Loucy (cell line): ENCODE measurements around the gene DAW1.

Experiments
- H2AFZ ChIP-seq: fragments of 200-600 bp; sonication (generic); 2 replicates; pipeline ENCODE4 v1.6.0; 2016; ENCODE audit warnings: antibody characterized with exemption, mild to moderate bottlenecking, low read length, moderate library complexity
- H3F3A ChIP-seq: fragments of 200-600 bp; 2 replicates; pipeline ENCODE4 v1.6.0; 2016; ENCODE audit warnings: antibody characterized with exemption, low read depth, mild to moderate bottlenecking
- H3K27me3 ChIP-seq: fragments of 200-600 bp; sonication (generic); 2 replicates; pipeline ENCODE4 v1.6.1; 2014; ENCODE audit warnings: low read length, mild to moderate bottlenecking; ENCODE audit not compliant: insufficient read depth, poor library complexity, severe bottlenecking
- H3K36me3 ChIP-seq: fragments of 200-600 bp; sonication (generic); 2 replicates; pipeline ENCODE4 v1.6.1; 2016; ENCODE audit warnings: low read length; ENCODE audit not compliant: insufficient read depth
- H3K4me1 ChIP-seq: fragments of 200-600 bp; sonication (generic); 2 replicates; pipeline ENCODE4 v1.5.1; 2014; ENCODE audit warnings: low read length, mild to moderate bottlenecking; ENCODE audit not compliant: insufficient read depth, poor library complexity, severe bottlenecking
- H3K4me2 ChIP-seq: fragments of 200-600 bp; sonication (generic); 2 replicates; pipeline ENCODE4 v1.6.0; 2014; ENCODE audit warnings: antibody characterized with exemption, low read length, low read depth, mild to moderate bottlenecking; ENCODE audit not compliant: poor library complexity, severe bottlenecking
- H3K4me3 ChIP-seq: fragments of 200-600 bp; sonication (generic); 2 replicates; pipeline ENCODE4 v1.5.1; 2014; ENCODE audit warnings: low read length, mild to moderate bottlenecking, mixed read lengths; ENCODE audit not compliant: poor library complexity, severe bottlenecking
- H3K79me2 ChIP-seq: fragments of 200-600 bp; sonication (generic); 2 replicates; pipeline ENCODE4 v1.6.1; 2014; ENCODE audit warnings: low read length; ENCODE audit not compliant: insufficient read depth
- H3K9ac ChIP-seq: fragments of 200-600 bp; sonication (generic); 2 replicates; pipeline ENCODE4 v1.6.0; 2014; ENCODE audit warnings: mild to moderate bottlenecking, low read depth, low read length, moderate library complexity; ENCODE audit not compliant: poor library complexity, severe bottlenecking
- H3K9me2 ChIP-seq: fragments of 200-600 bp; sonication (generic); replicated peaks from 2 replicates; pipeline ENCODE4 v1.6.1; 2016; ENCODE audit warnings: low read depth, low read length, mixed read lengths
- H3K9me3 ChIP-seq: fragments of 200-600 bp; sonication (generic); 2 replicates; pipeline ENCODE4 v1.6.1; 2014; ENCODE audit warnings: mild to moderate bottlenecking, antibody characterized with exemption, low read length, low read depth; ENCODE audit not compliant: insufficient read depth
- H4K20me1 ChIP-seq: fragments of 200-600 bp; sonication (generic); 2 replicates; pipeline ENCODE4 v1.6.0; 2014; ENCODE audit warnings: antibody characterized with exemption, low read length, mild to moderate bottlenecking; ENCODE audit not compliant: insufficient read depth, poor library complexity, severe bottlenecking
- EZH2phosphoT487 ChIP-seq: fragments of 200-600 bp; IDR thresholded peaks from 2 replicates; pipeline ENCODE4 v1.6.1; 2018; ENCODE audit warnings: antibody characterized with exemption, mild to moderate bottlenecking, moderate library complexity, borderline replicate concordance
- TF ChIP-seq, protein P1 (sequence below): fragments of 200-600 bp; sonication (generic); conservative IDR thresholded peaks from 2 replicates; pipeline ENCODE4 v1.5.1; 2014; ENCODE audit warnings: mild to moderate bottlenecking, antibody characterized with exemption, low read length

DAW1 gene

DNA sequence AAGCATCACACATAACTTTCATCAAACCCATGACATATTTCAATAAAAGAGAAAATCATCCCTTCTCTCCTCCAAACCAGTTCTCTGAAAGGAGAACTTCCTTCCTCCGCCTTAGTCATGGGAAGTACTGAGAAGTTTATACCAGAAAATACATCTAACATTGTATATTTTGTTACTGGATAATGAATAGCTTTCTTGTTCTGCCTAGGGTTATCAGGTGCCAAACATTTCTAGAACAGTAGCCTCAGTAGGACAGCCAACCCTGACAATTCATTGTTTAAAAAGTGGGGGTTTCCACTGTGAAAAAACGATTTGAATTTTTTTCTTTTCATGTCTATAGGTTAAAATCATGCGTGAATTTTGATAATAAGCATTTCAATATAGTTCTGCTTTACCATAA, 16.0 kb upstream of the DAW1 start:
- no peak overlapping the region for H3K4me2 ChIP-seq
- H3K9me3 ChIP-seq = no peaks in the 10 kb centered on the region
- no peak overlapping the region for H3K4me3 ChIP-seq
- H4K20me1 ChIP-seq = no peaks in the 10 kb centered on the region
- H2AFZ ChIP-seq = no peak overlapping the region
- H3K9ac ChIP-seq = no peak overlapping the region
- H3K4me1 ChIP-seq = no peaks in the 10 kb centered on the region
- H3K27me3 ChIP-seq = no peaks in the 10 kb centered on the region
- H3K9me2 ChIP-seq = no peaks in the 10 kb centered on the region
- no peaks in the 10 kb centered on the region for H3K36me3 ChIP-seq
- H3K79me2 ChIP-seq = no peaks in the 10 kb centered on the region
- TF ChIP-seq EZH2phosphoT487 = no peak
- TF ChIP-seq, protein P1, sequence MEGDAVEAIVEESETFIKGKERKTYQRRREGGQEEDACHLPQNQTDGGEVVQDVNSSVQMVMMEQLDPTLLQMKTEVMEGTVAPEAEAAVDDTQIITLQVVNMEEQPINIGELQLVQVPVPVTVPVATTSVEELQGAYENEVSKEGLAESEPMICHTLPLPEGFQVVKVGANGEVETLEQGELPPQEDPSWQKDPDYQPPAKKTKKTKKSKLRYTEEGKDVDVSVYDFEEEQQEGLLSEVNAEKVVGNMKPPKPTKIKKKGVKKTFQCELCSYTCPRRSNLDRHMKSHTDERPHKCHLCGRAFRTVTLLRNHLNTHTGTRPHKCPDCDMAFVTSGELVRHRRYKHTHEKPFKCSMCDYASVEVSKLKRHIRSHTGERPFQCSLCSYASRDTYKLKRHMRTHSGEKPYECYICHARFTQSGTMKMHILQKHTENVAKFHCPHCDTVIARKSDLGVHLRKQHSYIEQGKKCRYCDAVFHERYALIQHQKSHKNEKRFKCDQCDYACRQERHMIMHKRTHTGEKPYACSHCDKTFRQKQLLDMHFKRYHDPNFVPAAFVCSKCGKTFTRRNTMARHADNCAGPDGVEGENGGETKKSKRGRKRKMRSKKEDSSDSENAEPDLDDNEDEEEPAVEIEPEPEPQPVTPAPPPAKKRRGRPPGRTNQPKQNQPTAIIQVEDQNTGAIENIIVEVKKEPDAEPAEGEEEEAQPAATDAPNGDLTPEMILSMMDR = no peak
- no peaks in the 10 kb centered on the region for H3F3A ChIP-seq

GRCh38 chr2:227856697-227857096, 14.7 kb upstream of the DAW1 start:
- Histone ChIP-seq H3F3A (no peaks in the 10 kb centered on the region), H3K79me2 (no peaks in the 10 kb centered on the region), H3K4me3 (no peak overlapping the region), H3K9me2 (no peaks in the 10 kb centered on the region), H3K4me2 (no peak overlapping the region), H3K4me1 (no peaks in the 10 kb centered on the region), H3K9me3 (no peaks in the 10 kb centered on the region), H3K27me3 (no peaks in the 10 kb centered on the region), H3K36me3 (no peaks in the 10 kb centered on the region), H4K20me1 (no peaks in the 10 kb centered on the region), H2AFZ (no peak overlapping the region), H3K9ac (no peak overlapping the region)
- TF ChIP-seq EZH2phosphoT487 = no peak
- TF ChIP-seq, protein P1 = no peak

DNA sequence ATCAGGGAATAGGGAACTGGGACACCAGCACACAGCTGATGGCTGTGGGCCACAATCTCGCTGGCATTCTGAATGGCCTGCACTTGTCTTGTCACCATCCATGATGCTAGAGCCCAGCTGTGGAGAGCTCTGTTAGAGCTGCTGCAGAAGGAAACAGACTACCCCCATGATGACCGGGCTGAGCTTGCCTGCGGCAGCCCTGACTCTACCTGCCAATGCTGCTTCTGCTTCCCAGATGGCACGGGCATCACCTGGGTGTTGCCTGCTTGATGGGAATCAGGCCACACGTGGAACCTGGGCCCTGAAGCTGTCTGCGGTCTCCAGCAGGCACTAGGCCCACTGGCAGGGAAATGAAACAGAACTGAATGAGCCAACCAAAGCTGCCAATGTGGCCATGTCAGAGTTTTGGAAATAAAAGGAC, 11.2 kb upstream of the DAW1 start:
- H3K27me3 ChIP-seq = no peaks in the 10 kb centered on the region
- H3K4me3 ChIP-seq = no peak overlapping the region
- H3K79me2 ChIP-seq = no peaks in the 10 kb centered on the region
- no peak overlapping the region for H3K4me2 ChIP-seq
- H3K36me3 ChIP-seq = no peaks in the 10 kb centered on the region
- TF ChIP-seq EZH2phosphoT487 = no peak
- TF ChIP-seq, protein P1 = no peak
- H3K9me2 ChIP-seq = no peaks in the 10 kb centered on the region
- no peaks in the 10 kb centered on the region for H3K9me3 ChIP-seq
- no peak overlapping the region for H3K9ac ChIP-seq
- no peaks in the 10 kb centered on the region for H3K4me1 ChIP-seq
- H4K20me1 ChIP-seq = no peaks in the 10 kb centered on the region
- no peaks in the 10 kb centered on the region for H3F3A ChIP-seq
- no peak overlapping the region for H2AFZ ChIP-seq
